Activated CD8-positive, alpha-beta T cell treated with anti-CD3 and anti-CD28 coated beads, Interleukin-2, amount 10 ng/mL, durations not matched to agents 7 days and 5 days (primary cell): ENCODE results near the gene CCDC8. TPM values are rescaled to one million over a fixed set of nuclear protein-coding genes. Genes with fewer than 3 reads are reported as not detected.
"Not testable (repeated sequence)": the region's sequence is repeated elsewhere in the genome, so short reads cannot be mapped to it uniquely, and the experiment has no call there.

Source experiments
- ATAC-seq: fragments of 150-1000 bp; cut with Tn5 transposase; one replicate; pipeline ENCODE4 v1.10.0; 2021; ENCODE audit warnings: moderate library complexity
- CTCF ChIA-PET: fragments of 350-600 bp; sonication (Branson Sonifier 250); formaldehyde crosslinking; loops from one replicate; lab custom pipeline; 2021; ENCODE audit warnings: antibody characterized with exemption; lab: Charles Lee
- POLR2A ChIA-PET: fragments of 350-600 bp; sonication (Branson Sonifier 250); formaldehyde crosslinking; loops from one replicate; lab custom pipeline; 2021; ENCODE audit warnings: antibody characterized with exemption; lab: Charles Lee
- DNase-seq: peaks from one replicate; pipeline ENCODE4 v3.0.0-alpha.2; 2020
- H3K27ac Mint-ChIP-seq: one replicate; pipeline ENCODE4 v1.8.0; 2021; ENCODE audit warnings: mild to moderate bottlenecking, mixed read lengths
- H3K27me3 Mint-ChIP-seq: one replicate; pipeline ENCODE4 v1.8.0; 2021; ENCODE audit warnings: low read depth, mixed read lengths
- H3K36me3 Mint-ChIP-seq: one replicate; pipeline ENCODE4 v1.8.0; 2021; ENCODE audit warnings: low read depth, mixed read lengths
- H3K4me1 Mint-ChIP-seq: one replicate; pipeline ENCODE4 v1.8.0; 2021; ENCODE audit warnings: low read depth, mixed read lengths
- H3K4me3 Mint-ChIP-seq: one replicate; pipeline ENCODE4 v1.8.0; 2021; ENCODE audit warnings: mild to moderate bottlenecking, mixed read lengths
- H3K9me3 Mint-ChIP-seq: one replicate; pipeline ENCODE4 v1.8.0; 2022; ENCODE audit warnings: mixed read lengths; ENCODE audit not compliant: insufficient read depth
- total RNA-seq, 2 experiments: library from RNA; stranded (reverse); gene quantifications; one replicate each; pipeline ENCODE4 v1.2.3, GENCODE V29; 2021

CCDC8 gene
- total RNA-seq, 2 experiments from 2014 or later: not detected

DNA sequence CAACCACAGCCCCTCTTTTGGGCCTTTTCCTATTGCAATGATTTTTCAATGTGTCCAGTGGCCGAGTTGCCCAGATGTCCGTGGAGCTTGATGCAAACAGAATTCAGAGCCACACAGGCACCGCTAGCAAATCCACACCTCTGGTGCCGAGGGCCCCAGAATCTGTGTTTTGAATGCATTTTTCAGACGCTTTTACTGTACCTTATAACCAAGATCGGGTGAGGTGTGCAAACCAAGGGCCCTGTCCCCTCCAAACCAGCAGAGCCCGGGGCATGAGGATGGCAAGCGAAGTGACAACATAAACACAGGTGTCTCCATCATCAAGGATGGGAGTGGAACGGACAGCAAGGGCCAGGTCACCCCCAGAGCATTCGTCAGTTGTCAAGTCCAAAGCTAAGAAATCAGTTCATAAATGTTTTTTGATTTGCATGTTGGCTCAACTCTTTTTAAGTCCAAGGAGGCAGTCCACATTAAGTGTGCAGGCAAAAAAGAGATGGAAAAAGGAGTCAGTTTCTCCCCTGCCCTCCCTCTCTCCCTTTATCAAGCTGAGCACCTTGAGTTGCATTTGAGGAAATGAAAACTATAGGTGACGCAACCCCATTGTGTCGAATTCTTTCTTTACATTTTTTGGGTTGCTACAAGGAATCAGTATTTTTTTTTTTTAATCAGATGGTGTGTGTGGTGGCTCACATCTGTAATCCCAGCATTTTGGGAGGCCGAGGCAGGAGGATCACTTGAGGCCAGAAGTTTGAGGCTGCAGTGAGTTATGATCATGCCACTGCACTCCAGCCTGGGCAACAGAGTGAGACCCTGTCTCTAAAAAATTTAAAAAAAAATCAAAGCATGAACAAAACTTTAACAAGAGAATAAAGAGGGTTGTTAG lies 2.9 kb downstream of the CCDC8 start:
- no peak overlapping the region for H3K27ac Mint-ChIP-seq
- ChIA-PET CTCF (no interaction called here), POLR2A (interaction anchor here (0.6 to 0.7 kb wide), 2 partner anchors 38 to 121 kb away, joined by 3 to 4 read pairs; no protein-coding TSS in a partner anchor)
- DNase-seq (no peak), ATAC-seq (no peak)
- H3K27me3 Mint-ChIP-seq: peaks cover 67% of the 10 kb centered on the region
- H3K4me1 Mint-ChIP-seq: peaks cover 3% of the 10 kb centered on the region
- no peak overlapping the region for H3K4me3 Mint-ChIP-seq
- no peaks in the 10 kb centered on the region for H3K36me3 Mint-ChIP-seq
- no peaks in the 10 kb centered on the region for H3K9me3 Mint-ChIP-seq

DNA sequence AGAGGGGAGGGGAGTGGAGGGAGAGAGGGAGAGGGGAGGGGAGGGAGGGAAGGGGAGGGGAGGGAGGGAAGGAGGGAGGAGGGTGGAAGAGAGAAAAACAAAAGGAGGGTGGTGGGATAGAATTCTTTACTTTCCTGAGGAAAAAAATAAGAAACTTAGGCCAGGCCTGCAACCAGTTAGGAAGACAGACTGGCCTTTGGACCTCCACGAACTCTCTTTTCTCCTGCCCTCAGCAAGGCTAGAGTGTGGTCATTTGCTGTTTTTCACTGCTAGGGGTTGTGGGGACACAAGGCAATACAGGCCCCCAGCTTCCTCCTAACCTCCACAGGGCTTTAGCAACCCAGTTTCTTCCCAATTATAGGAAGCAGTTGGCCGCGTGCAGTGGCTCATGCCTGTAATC lies 4.2 kb downstream of the CCDC8 start:
- DNase-seq (no peak), ATAC-seq (no peak)
- H3K4me3 Mint-ChIP-seq: no peak overlapping the region
- H3K4me1 Mint-ChIP-seq: peaks cover 10% of the 10 kb centered on the region
- H3K27me3 Mint-ChIP-seq: peaks cover 71% of the 10 kb centered on the region
- no peaks in the 10 kb centered on the region for H3K9me3 Mint-ChIP-seq
- no peaks in the 10 kb centered on the region for H3K36me3 Mint-ChIP-seq
- ChIA-PET CTCF (no interaction called here), POLR2A (no interaction called here)
- no peak overlapping the region for H3K27ac Mint-ChIP-seq

DNA sequence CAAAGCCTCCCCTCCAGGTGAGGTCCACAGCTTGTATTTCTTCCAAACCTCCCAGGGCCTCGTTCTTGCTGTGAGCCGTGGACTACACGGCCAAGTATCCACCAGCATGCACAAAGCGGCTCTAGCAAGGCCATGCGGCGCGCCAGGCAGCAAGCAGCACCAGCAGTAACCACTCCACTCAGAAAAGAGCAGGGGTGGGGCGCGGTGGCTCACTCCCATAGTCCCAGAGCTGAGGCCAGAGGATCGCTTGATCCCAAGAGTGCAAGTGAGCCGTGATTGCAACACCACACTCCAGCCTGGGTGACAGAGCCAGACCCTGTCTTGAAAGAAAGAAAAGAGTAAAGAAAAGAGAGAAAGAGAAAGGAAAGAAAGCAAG lies 4.7 kb downstream of the CCDC8 start:
- POLR2A ChIA-PET: no interaction called here
- no peaks in the 10 kb centered on the region for H3K36me3 Mint-ChIP-seq
- no peak for ATAC-seq
- DNase-seq: no peak
- H3K27ac Mint-ChIP-seq: no peak overlapping the region
- peaks cover 13% of the 10 kb centered on the region for H3K4me1 Mint-ChIP-seq
- H3K9me3 Mint-ChIP-seq: no peaks in the 10 kb centered on the region
- H3K27me3 Mint-ChIP-seq: peaks cover 71% of the 10 kb centered on the region
- CTCF ChIA-PET: no interaction called here
- no peak overlapping the region for H3K4me3 Mint-ChIP-seq

DNA sequence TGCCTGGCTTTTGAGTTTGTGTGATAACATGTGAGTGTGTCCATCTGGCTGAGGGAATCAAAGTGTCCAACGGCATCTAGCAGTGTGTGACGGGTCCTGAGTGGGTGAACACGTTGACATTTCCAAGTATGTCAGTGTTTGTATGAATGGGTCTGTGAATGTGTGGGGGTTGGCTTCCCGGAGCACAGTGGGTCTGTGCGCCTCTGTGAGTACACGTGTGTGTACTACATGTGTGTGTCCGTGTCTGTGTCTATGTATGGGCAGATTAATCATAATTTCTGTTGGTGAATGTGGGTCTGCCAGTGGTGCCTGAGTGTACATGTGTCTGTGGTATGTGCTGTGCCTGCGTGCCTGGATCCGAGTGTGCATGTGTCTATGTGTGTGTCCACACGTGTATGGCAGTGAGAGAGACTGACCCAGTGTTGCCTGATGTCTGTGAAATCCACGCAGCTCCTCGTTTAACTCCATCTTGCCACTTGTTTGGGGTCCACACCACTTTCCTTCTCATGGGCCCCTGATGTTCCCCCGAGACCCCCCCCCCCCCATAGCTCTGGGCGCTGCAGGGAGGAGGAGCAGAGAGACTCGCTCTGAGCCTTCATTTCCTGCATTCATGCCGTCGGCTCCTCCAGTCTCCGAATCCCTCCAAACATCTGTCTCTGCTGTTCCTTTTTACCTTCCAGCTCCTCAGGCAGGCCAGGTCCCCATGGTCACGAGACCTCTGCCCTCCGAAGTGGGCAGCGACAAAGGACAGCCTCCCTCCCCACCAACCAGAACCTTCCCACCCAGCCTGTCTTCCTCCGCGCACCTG lies 5.3 kb downstream of the CCDC8 start:
- ATAC-seq (no peak), DNase-seq (no peak)
- Mint-ChIP-seq H3K36me3 (no peaks in the 10 kb centered on the region), H3K27me3 (peaks cover 69% of the 10 kb centered on the region), H3K27ac (no peak overlapping the region), H3K4me1 (peaks cover 13% of the 10 kb centered on the region), H3K4me3 (no peak overlapping the region), H3K9me3 (no peaks in the 10 kb centered on the region)
- POLR2A ChIA-PET: no interaction called here
- CTCF ChIA-PET: no interaction called here

DNA sequence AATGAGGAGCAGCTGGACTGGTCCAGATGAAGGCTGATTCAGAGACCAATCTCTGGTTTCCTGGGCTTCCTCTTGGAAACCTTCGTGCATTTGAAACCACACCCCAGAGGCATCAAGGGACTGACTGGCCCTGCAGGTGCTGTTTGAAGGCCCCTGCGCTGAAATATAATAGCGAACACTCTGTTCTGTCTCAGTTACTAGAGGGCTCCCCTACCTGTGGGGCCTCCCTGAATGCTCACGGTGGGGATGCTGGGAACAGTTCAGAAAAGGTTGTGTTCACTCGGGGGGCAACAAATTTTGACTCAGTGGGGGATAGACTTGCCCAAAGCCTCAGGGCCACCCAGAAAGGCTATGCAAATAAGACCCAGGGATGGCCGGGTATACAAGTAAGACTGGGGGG lies 6.4 kb downstream of the CCDC8 start:
- Mint-ChIP-seq H3K27ac (no peak overlapping the region), H3K9me3 (no peaks in the 10 kb centered on the region), H3K4me3 (no peak overlapping the region), H3K27me3 (peaks cover 64% of the 10 kb centered on the region), H3K4me1 (peaks cover 15% of the 10 kb centered on the region), H3K36me3 (no peaks in the 10 kb centered on the region)
- ChIA-PET POLR2A (no interaction called here), CTCF (interaction anchor here (2.9 kb wide), 1 partner anchor 81 kb away, joined by 17 read pairs; no protein-coding TSS in a partner anchor)
- ATAC-seq (no peak), DNase-seq (no peak)

DNA sequence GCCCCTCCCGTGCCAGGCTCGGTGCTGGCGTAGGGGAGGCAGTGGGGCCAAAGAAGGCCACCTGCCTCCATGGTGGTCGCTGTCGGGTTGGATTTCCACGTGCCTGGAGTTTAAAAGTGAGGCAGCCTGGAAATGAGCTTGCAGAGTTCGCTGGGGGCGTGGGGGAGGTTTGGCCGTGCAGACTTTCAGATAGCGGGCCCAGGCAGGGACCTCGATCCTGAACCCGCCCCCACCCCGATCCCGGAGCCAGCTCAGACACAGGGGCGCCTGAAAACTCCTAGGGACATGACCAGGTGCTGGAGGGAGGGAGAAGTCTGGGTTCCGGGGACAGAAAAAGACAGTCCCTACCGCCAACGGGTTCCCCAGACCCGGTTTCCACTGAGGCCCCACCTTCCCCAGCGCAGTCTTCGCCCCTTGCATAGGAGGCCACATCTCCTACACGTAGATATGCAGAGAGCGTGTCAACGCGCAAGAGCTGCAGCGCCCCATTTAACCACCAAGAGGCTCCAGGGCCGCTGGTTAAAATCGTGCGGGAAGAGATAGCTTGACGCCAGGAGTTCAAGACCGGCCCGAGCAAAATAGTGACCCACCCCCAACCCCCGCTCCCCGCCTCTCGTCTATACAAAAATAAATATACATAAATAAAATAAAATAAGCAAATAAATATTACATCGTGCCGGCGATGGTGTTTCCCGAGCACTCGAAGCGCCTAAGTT lies 8.5 kb downstream of the CCDC8 start:
- ATAC-seq (peak; percentile 47), DNase-seq (peak; percentile 40)
- POLR2A ChIA-PET: interaction anchor here (0.6 kb wide), 1 partner anchor 324 kb away, joined by 3 read pairs; no protein-coding TSS in a partner anchor
- CTCF ChIA-PET: interaction anchor here (0.8 to 2.9 kb wide), 5 partner anchors 9 to 109 kb away, joined by 3 to 17 read pairs (median 5); no protein-coding TSS in a partner anchor
- Mint-ChIP-seq H3K9me3 (no peaks in the 10 kb centered on the region), H3K4me1 (peaks cover 15% of the 10 kb centered on the region), H3K36me3 (no peaks in the 10 kb centered on the region), H3K4me3 (no peak overlapping the region), H3K27me3 (peaks cover 56% of the 10 kb centered on the region), H3K27ac (no peak overlapping the region)

DNA sequence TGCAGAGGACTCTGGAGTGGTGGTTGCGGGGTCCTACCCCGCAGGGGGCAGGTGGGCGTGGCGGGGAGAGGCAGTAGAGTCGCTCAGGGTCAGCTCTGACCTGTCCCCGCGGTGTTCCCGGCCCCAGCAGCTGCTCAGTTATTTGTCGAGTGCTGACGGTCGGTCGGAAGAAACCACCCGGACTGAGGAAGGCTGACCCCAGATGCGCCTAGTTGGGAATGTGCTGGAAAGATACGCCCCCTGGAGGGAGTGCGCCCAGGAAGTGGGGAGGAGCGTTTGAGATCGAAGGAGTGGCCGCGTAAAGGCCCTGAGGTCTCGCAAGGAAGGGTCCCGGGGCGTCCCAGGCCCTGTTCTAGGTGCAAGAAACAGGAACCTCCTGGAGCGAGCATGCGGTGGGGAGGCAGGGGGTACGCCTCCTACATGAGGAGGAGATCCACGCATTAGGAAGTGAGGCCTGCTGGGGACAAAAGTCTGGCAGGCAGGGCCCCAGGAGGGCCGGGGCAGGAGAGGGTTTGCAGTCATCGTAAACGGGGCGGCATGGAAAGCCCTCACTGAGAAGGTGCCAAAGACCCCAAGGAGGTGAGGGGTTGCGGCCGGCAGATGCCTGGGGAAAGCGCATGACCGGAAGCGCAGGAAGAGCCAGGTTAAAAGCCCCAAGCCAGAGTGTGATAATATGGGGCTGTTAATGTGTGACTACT lies 9.2 kb downstream of the CCDC8 start:
- DNase-seq: no peak
- Mint-ChIP-seq H3K4me3 (no peak overlapping the region), H3K36me3 (no peaks in the 10 kb centered on the region), H3K4me1 (peaks cover 15% of the 10 kb centered on the region), H3K27me3 (peaks cover 54% of the 10 kb centered on the region), H3K27ac (no peak overlapping the region), H3K9me3 (no peaks in the 10 kb centered on the region)
- ChIA-PET CTCF (interaction anchor here (1.4 to 2.9 kb wide), 4 partner anchors 79 to 257 kb away, joined by 4 to 17 read pairs (median 5); no protein-coding TSS in a partner anchor), POLR2A (no interaction called here)
- no peak for ATAC-seq

DNA sequence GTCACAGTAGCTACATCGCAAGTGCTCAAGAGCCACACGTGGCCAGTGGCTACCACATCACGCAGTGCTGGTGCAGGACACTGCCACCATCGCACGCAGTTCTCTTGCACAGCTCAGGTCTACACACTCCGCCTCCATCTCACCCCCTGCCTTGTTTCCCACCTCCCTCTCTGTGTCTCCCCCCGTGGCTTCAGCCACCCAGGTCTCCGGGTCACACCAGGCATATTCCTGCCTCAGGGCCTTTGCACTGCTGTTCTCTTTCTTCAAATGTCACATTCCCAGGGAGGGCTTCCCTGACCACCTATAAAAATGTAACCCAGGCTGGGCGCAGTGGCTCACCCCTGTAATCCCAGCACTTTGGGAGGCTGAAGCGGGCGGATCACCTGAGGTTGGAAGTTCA lies 10.6 kb downstream of the CCDC8 start:
- Mint-ChIP-seq H3K27ac (no peak overlapping the region), H3K4me3 (no peak overlapping the region), H3K36me3 (no peaks in the 10 kb centered on the region), H3K4me1 (peaks cover 12% of the 10 kb centered on the region), H3K9me3 (no peaks in the 10 kb centered on the region), H3K27me3 (peaks cover 42% of the 10 kb centered on the region)
- ChIA-PET POLR2A (no interaction called here), CTCF (interaction anchor here (1.0 to 4.3 kb wide), 14 partner anchors 21 to 259 kb away, joined by 3 to 23 read pairs (median 4); no protein-coding TSS in a partner anchor)
- no peak for ATAC-seq
- DNase-seq: no peak

DNA sequence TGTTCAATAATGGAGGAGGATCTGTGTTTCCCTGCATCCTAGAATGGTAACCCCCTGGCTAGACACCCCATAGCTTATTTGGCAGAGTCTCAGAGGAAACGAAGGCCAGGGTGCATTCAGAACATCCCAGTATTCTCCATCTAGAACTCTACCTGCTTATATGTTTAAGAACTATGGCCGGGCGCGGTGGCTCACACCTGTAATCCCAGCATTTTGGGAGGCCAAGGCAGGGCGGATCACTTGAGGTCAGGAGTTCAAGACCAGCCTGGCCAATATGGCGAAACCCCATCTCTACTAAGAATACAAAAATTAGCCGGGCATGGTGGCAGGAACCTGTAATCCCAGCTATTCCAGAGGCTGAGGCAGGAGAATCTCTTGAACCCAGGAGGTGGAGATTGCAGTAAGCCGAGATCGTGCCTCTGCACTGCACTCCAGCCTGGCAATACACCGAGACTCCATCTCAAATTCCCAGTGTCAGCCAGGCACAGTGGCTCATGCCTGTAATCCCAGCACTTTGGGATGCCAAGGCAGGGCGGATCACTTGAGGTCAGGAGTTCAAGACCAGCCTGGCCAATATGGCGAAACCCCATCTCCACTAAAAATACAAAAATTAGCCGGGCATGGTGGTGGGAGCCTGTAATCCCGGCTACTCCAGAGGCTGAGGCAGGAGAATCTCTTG lies 15.4 kb downstream of the CCDC8 start:
- H3K36me3 Mint-ChIP-seq, H3K27ac Mint-ChIP-seq, ATAC-seq, H3K9me3 Mint-ChIP-seq, H3K4me3 Mint-ChIP-seq, H3K4me1 Mint-ChIP-seq, POLR2A ChIA-PET, H3K27me3 Mint-ChIP-seq, DNase-seq: not testable (repeated sequence)
- CTCF ChIA-PET: interaction anchor here (0.8 to 1.0 kb wide), 2 partner anchors 92 to 117 kb away, joined by 3 to 4 read pairs; no protein-coding TSS in a partner anchor

DNA sequence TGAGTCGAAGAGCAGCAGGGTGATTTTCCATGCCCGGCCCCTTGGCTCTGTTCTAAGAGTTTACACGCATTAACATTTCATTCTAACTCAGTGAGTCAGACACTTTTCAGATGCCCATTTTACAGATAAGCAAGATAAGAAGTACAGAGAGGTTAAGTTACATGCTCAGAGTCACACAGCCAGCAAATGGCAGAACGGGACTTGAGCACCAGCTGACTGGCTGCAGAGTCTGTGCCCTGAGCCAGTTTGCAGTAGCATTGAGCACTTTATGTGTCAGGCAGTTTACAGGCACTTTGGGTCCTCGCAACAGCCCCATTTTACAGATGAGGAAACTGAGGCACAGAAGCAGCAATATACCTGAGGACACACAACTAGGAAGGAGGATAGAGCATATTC lies 19.0 kb downstream of the CCDC8 start:
- H3K27ac Mint-ChIP-seq: no peak overlapping the region
- ChIA-PET CTCF (interaction anchor here (1.0 to 2.7 kb wide), 13 partner anchors 10 to 222 kb away, joined by 3 to 21 read pairs (median 7); partner anchors contain the start of gene PPP5C), POLR2A (no interaction called here)
- H3K4me1 Mint-ChIP-seq: peaks cover 4% of the 10 kb centered on the region
- H3K9me3 Mint-ChIP-seq: no peaks in the 10 kb centered on the region
- H3K27me3 Mint-ChIP-seq: peaks cover under 1% of the 10 kb centered on the region
- no peak overlapping the region for H3K4me3 Mint-ChIP-seq
- no peak for DNase-seq
- peaks cover 21% of the 10 kb centered on the region for H3K36me3 Mint-ChIP-seq
- ATAC-seq: no peak
